Hematopoietic multipotent progenitor cell treated with erythropoietin and hydrocortisone succinate and interleukin-3 and kit ligand, for 8 days (in vitro differentiated cells): ENCODE measurements around the gene OSBPL1A.

Experiments
- DNase-seq: peaks from one replicate; pipeline ENCODE4 v3.0.0-alpha.2; 2015

The OSBPL1A gene

GRCh38 chr18:24114924-24115549 is 282.6 kb downstream of the OSBPL1A start:
- DNase-seq = no peak

- no peak for DNase-seq
Measured at GRCh38 chr18:24112874-24113615, 284.6 kb downstream of the OSBPL1A start.

- DNase-seq = no peak
Measured at GRCh38 chr18:24112464-24112863, 285.2 kb downstream of the OSBPL1A start.
